HepG2 (cell line): ENCODE measurements around the gene MIOS. TPM values are rescaled to one million over a fixed set of nuclear protein-coding genes. Genes with fewer than 3 reads are reported as not detected.
A peak's percentile ranks its signal among the peaks of the same experiment; 100 is the strongest.

Experiments
- BCL6 ChIP-seq: IDR thresholded peaks from 2 replicates; pipeline ENCODE4 v1.6.1; 2016; ENCODE audit warnings: missing genetic modification reagents, missing compliant biosample characterization
- CEBPB ChIP-seq: IDR thresholded peaks from 2 replicates; pipeline ENCODE4 v1.6.1; 2011; ENCODE audit warnings: low read depth, low read length, improper control_type of control experiment, borderline replicate concordance
- EHMT2 ChIP-seq: fragments of 200-600 bp; sonication (generic); IDR thresholded peaks from 2 replicates; pipeline ENCODE4 v1.7.0; 2017; ENCODE audit warnings: antibody characterized with exemption, low read depth, low read length, borderline replicate concordance
- HNF4A ChIP-seq: sonication (generic); formaldehyde crosslinking; IDR thresholded peaks from 2 replicates; pipeline ENCODE4 v1.4.0; 2020; ENCODE audit warnings: missing genetic modification reagents
- MAFG ChIP-seq: sonication (generic); formaldehyde crosslinking; IDR thresholded peaks from 2 replicates; pipeline ENCODE4 v1.5.1; 2020; ENCODE audit warnings: mild to moderate bottlenecking, missing genetic modification reagents
- MTA3 ChIP-seq: sonication (generic); formaldehyde crosslinking; IDR thresholded peaks from 2 replicates; pipeline ENCODE4 v1.4.0; 2020; ENCODE audit warnings: missing genetic modification reagents
- NCOR1 ChIP-seq: fragments of 200-600 bp; sonication (generic); IDR thresholded peaks from 2 replicates; pipeline ENCODE4 v1.7.0; 2017; ENCODE audit warnings: antibody characterized with exemption, low read length, borderline replicate concordance
- NR2F2 ChIP-seq: IDR thresholded peaks from 2 replicates; pipeline ENCODE4 v1.6.1; 2012; ENCODE audit warnings: low read depth, inconsistent platforms, borderline replicate concordance
- SKI ChIP-seq: fragments of 450-650 bp; IDR thresholded peaks from one replicate; pipeline ENCODE4 v1.6.1; 2018; ENCODE audit warnings: mild to moderate bottlenecking; ENCODE audit not compliant: partially characterized antibody
- SOX13 ChIP-seq, 3 experiments: fragments of 450-650 bp in 1 of 3; sonication (generic) in 1 of 3; formaldehyde crosslinking in 1 of 3; IDR thresholded peaks in 2 of 3; conservative IDR thresholded peaks in 1 of 3; 2 replicates each; pipeline versions ENCODE4 v1.5.0 to v1.6.1; 2016 to 2020; ENCODE audit warnings: antibody characterized with exemption in 1 of 3, mild to moderate bottlenecking in 1 of 3, missing compliant biosample characterization in 1 of 3, missing genetic modification reagents in 1 of 3, moderate library complexity in 1 of 3
- SOX5 ChIP-seq: IDR thresholded peaks from 2 replicates; pipeline ENCODE4 v1.6.1; 2016; ENCODE audit warnings: borderline replicate concordance
- SOX6 ChIP-seq, 2 experiments: fragments of 450-650 bp in 1 of 2; sonication (generic) in 1 of 2; formaldehyde crosslinking in 1 of 2; IDR thresholded peaks; 2 replicates each; pipeline versions ENCODE4 v1.4.0 to v1.6.1; 2017 to 2020; ENCODE audit warnings: antibody characterized with exemption in 1 of 2, mild to moderate bottlenecking in 1 of 2, missing genetic modification reagents in 1 of 2
- U2AF1 ChIP-seq: fragments of 200-400 bp; formaldehyde crosslinking; optimal IDR thresholded peaks from 2 replicates; pipeline ENCODE3; 2017; ENCODE audit warnings: mild to moderate bottlenecking, low read depth, low read length
- ZBTB2 ChIP-seq: sonication (generic); formaldehyde crosslinking; IDR thresholded peaks from 2 replicates; pipeline ENCODE4 v1.8.0; 2022; ENCODE audit warnings: low read depth, missing genetic modification reagents
- ZMYM4 ChIP-seq: sonication (generic); formaldehyde crosslinking; IDR thresholded peaks from 2 replicates; pipeline ENCODE4 v1.8.1; 2023; ENCODE audit warnings: mild to moderate bottlenecking, missing genetic modification reagents
- ZNF121 ChIP-seq: sonication (generic); formaldehyde crosslinking; IDR thresholded peaks from 2 replicates; pipeline ENCODE4 v1.5.0; 2020; ENCODE audit warnings: mild to moderate bottlenecking, missing genetic modification reagents
- ZNF337 ChIP-seq: sonication (generic); formaldehyde crosslinking; IDR thresholded peaks from 2 replicates; pipeline ENCODE4 v1.5.1; 2020; ENCODE audit warnings: missing genetic modification reagents, low read depth, mild to moderate bottlenecking, borderline replicate concordance
- ZNF557 ChIP-seq: sonication (generic); formaldehyde crosslinking; IDR thresholded peaks from 2 replicates; pipeline ENCODE4 v1.4.0; 2020; ENCODE audit warnings: missing genetic modification reagents
- ZSCAN25 ChIP-seq: sonication (generic); formaldehyde crosslinking; IDR thresholded peaks from 2 replicates; pipeline ENCODE4 v1.8.0; 2022; ENCODE audit warnings: mild to moderate bottlenecking, missing genetic modification reagents
- ZSCAN9 ChIP-seq: IDR thresholded peaks from 2 replicates; pipeline ENCODE4 v1.6.1; 2016; ENCODE audit warnings: borderline replicate concordance
- polyA plus RNA-seq, 8 experiments: library from polyadenylated mRNA; depleted of rRNA in 3 of 8; stranded (reverse) in 7 of 8; unstranded in 1 of 8; fragments of >200 nt; fragmentation: Illumina TruSeq in 4 of 8; extraction: Trizol in 4 of 8; gene quantifications; 2 replicates each; pipeline versions ENCODE4 v1.2.1 to v1.2.3, GENCODE V29; 2011 to 2016; ENCODE audit warnings: low read depth in 4 of 8, missing spikeins in 1 of 8, mixed read lengths in 1 of 8; ENCODE audit not compliant: insufficient read depth in 1 of 8
- total RNA-seq, 5 experiments: library from RNA; depleted of rRNA; stranded (reverse); fragments of >200 nt; fragmentation: Illumina TruSeq; extraction: Trizol; gene quantifications; 2 replicates each; pipeline ENCODE4 v1.2.3, GENCODE V29; 2016; ENCODE audit warnings: low read depth in 1 of 5
- TF ChIP-seq, protein P1 (sequence below): sonication (generic); formaldehyde crosslinking; IDR thresholded peaks from 2 replicates; pipeline ENCODE4 v1.4.0; 2020; ENCODE audit warnings: missing genetic modification reagents
- TF ChIP-seq, protein P2 (sequence below): sonication (generic); formaldehyde crosslinking; conservative IDR thresholded peaks from 2 replicates; pipeline ENCODE4 v1.4.0; 2020; ENCODE audit warnings: mild to moderate bottlenecking, missing genetic modification reagents, moderate library complexity

Gene MIOS
- total and polyA plus RNA-seq, 2 of the 13 experiments (the other 11 are each of a cell fraction or from before 2014, with no cell fraction given): 15.2 to 33.5 TPM

GRCh38 chr7:7517754-7518153 is 48.9 kb upstream of the MIOS start (continued):
- TF ChIP-seq NR2F2: peak; percentile 53; the same call in 1 of the 2 replicates
- TF ChIP-seq MTA3: no peak
- TF ChIP-seq SOX5 (CRISPR knock-in tag): peak; percentile 39; the same call in 1 of the 2 replicates
- TF ChIP-seq SKI: no peak
- TF ChIP-seq, protein P1, sequence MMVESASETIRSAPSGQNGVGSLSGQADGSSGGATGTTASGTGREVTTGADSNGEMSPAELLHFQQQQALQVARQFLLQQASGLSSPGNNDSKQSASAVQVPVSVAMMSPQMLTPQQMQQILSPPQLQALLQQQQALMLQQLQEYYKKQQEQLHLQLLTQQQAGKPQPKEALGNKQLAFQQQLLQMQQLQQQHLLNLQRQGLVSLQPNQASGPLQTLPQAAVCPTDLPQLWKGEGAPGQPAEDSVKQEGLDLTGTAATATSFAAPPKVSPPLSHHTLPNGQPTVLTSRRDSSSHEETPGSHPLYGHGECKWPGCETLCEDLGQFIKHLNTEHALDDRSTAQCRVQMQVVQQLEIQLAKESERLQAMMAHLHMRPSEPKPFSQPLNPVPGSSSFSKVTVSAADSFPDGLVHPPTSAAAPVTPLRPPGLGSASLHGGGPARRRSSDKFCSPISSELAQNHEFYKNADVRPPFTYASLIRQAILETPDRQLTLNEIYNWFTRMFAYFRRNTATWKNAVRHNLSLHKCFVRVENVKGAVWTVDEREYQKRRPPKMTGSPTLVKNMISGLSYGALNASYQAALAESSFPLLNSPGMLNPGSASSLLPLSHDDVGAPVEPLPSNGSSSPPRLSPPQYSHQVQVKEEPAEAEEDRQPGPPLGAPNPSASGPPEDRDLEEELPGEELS: 0 out of 2 replicates have a peak, but pooled peaks have one; percentile 22
- no peak for TF ChIP-seq SOX6 (IDR thresholded peaks at IDR 0.05)
- TF ChIP-seq SOX6 (CRISPR knock-in tag; IDR thresholded peaks at IDR 0.05): peak; percentile 29; the same call in 1 of the 2 replicates
- TF ChIP-seq, protein P2, sequence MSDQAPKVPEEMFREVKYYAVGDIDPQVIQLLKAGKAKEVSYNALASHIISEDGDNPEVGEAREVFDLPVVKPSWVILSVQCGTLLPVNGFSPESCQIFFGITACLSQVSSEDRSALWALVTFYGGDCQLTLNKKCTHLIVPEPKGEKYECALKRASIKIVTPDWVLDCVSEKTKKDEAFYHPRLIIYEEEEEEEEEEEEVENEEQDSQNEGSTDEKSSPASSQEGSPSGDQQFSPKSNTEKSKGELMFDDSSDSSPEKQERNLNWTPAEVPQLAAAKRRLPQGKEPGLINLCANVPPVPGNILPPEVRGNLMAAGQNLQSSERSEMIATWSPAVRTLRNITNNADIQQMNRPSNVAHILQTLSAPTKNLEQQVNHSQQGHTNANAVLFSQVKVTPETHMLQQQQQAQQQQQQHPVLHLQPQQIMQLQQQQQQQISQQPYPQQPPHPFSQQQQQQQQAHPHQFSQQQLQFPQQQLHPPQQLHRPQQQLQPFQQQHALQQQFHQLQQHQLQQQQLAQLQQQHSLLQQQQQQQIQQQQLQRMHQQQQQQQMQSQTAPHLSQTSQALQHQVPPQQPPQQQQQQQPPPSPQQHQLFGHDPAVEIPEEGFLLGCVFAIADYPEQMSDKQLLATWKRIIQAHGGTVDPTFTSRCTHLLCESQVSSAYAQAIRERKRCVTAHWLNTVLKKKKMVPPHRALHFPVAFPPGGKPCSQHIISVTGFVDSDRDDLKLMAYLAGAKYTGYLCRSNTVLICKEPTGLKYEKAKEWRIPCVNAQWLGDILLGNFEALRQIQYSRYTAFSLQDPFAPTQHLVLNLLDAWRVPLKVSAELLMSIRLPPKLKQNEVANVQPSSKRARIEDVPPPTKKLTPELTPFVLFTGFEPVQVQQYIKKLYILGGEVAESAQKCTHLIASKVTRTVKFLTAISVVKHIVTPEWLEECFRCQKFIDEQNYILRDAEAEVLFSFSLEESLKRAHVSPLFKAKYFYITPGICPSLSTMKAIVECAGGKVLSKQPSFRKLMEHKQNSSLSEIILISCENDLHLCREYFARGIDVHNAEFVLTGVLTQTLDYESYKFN (CRISPR knock-in tag): peak; percentile 17; the same call in 1 of the 2 replicates
- TF ChIP-seq ZNF121 (CRISPR knock-in tag): no peak
- no peak for TF ChIP-seq ZNF557 (CRISPR knock-in tag)
- TF ChIP-seq EHMT2: 0 out of 2 replicates have a peak, but pooled peaks have one; percentile 53
- no peak for TF ChIP-seq ZBTB2
- TF ChIP-seq U2AF1: no peak
- 0 out of 2 replicates have a peak, but pooled peaks have one; percentile 20 for TF ChIP-seq BCL6 (CRISPR knock-in tag)
- no peak for TF ChIP-seq MAFG
- peak; percentile 68; the same call in 1 of the 2 replicates for TF ChIP-seq NCOR1
- TF ChIP-seq CEBPB: peak; percentile 15; the same call in 1 of the 2 replicates
- TF ChIP-seq HNF4A (CRISPR knock-in tag): peak; percentile 54
- TF ChIP-seq ZSCAN25 (CRISPR knock-in tag): no peak
- no peak for TF ChIP-seq ZSCAN9
- TF ChIP-seq ZMYM4 (CRISPR knock-in tag): no peak
- TF ChIP-seq SOX13 (IDR thresholded peaks at IDR 0.05): no peak
- TF ChIP-seq SOX13 (CRISPR knock-in tag; conservative IDR thresholded peaks at IDR 0.05 in 1 of 2, IDR thresholded peaks at IDR 0.05 in 1 of 2): peak in 1 of 2 experiments; percentile 70; a peak in 1 of 4 replicates
- no peak for TF ChIP-seq ZNF337 (CRISPR knock-in tag)
